GM18951 (cell line): Measurements from ENCODE around the gene POU2F1.
"Not testable (repeated sequence)": the region's sequence is repeated elsewhere in the genome, so short reads cannot be mapped to it uniquely, and the experiment has no call there.

Experiments used
- POLR2A ChIP-seq: IDR thresholded peaks from 4 replicates; pipeline ENCODE4 v1.6.1; 2011; ENCODE audit warnings: mild to moderate bottlenecking; ENCODE audit not compliant: insufficient read length, insufficient read depth; ENCODE audit errors: extremely low read depth
- in situ Hi-C: fragments of 300-500 bp; cut with MboI; formaldehyde crosslinking; loops from one replicate; pipeline ENCODE4 v1.12.0; 2022; ENCODE audit warnings: low sequenced_read_pairs, mixed read lengths, inconsistent platforms; ENCODE audit not compliant: unreplicated experiment

Gene POU2F1

GRCh38 chr1:167305059-167305705 is 84.5 kb downstream of the POU2F1 start:
- in situ Hi-C loops: no loop called here
- TF ChIP-seq POLR2A: no peak

- TF ChIP-seq POLR2A: no peak
- in situ Hi-C loops: no loop called here
Measured at GRCh38 chr1:167305706-167306277, 85.1 kb downstream of the POU2F1 start.

GRCh38 chr1:167310732-167311131 is 90.0 kb downstream of the POU2F1 start:
- in situ Hi-C loops: no loop called here
- TF ChIP-seq POLR2A: no peak

GRCh38 chr1:167312871-167313270 is 92.2 kb downstream of the POU2F1 start:
- in situ Hi-C loops: no loop called here
- TF ChIP-seq POLR2A: no peak

- no peak for TF ChIP-seq POLR2A
- in situ Hi-C loops: no loop called here
Measured at GRCh38 chr1:167314671-167315070, 94.0 kb downstream of the POU2F1 start.

GRCh38 chr1:167317463-167317862 is 96.8 kb downstream of the POU2F1 start:
- in situ Hi-C loops: no loop called here
- TF ChIP-seq POLR2A: no peak

GRCh38 chr1:167319206-167319605 is 98.5 kb downstream of the POU2F1 start:
- in situ Hi-C loops: not testable (repeated sequence)

GRCh38 chr1:167322483-167322882 is 101.8 kb downstream of the POU2F1 start:
- in situ Hi-C loops: no loop called here
- TF ChIP-seq POLR2A: no peak

GRCh38 chr1:167325151-167325550 is 104.5 kb downstream of the POU2F1 start:
- no peak for TF ChIP-seq POLR2A

GRCh38 chr1:167328306-167328815 is 107.7 kb downstream of the POU2F1 start:
- no peak for TF ChIP-seq POLR2A
- in situ Hi-C loops: no loop called here

More at GRCh38 chr1:167325151-167325550, 104.5 kb downstream of the POU2F1 start:
- in situ Hi-C loops: no loop called here

GRCh38 chr1:167328816-167329483 is 108.3 kb downstream of the POU2F1 start:
- TF ChIP-seq POLR2A: peak; percentile 42
- in situ Hi-C loops: no loop called here

GRCh38 chr1:167330601-167331293 is 110.1 kb downstream of the POU2F1 start:
- in situ Hi-C loops: no loop called here
- no peak for TF ChIP-seq POLR2A

- in situ Hi-C loops: no loop called here
- no peak for TF ChIP-seq POLR2A
Measured at GRCh38 chr1:167331650-167332049, 111.0 kb downstream of the POU2F1 start.
